NOMO-1 treated with dmso at 0.1 percent for 144 hours (cell line): ENCODE data around the gene POU6F1.

ENCODE experiments used
- DNase-seq: peaks from one replicate; lab custom pipeline; 2025; ENCODE audit not compliant: unreplicated experiment; lab: John Stamatoyannopoulos, UW

Gene POU6F1

GRCh38 chr12:51163795-51164194, 54.1 kb downstream of the POU6F1 start:
- DNase-seq: no peak

- DNase-seq: no peak
Observed at GRCh38 chr12:51162217-51162616, 55.6 kb downstream of the POU6F1 start.

- no peak for DNase-seq
Observed at GRCh38 chr12:51160814-51161459, 56.9 kb downstream of the POU6F1 start.

DNA sequence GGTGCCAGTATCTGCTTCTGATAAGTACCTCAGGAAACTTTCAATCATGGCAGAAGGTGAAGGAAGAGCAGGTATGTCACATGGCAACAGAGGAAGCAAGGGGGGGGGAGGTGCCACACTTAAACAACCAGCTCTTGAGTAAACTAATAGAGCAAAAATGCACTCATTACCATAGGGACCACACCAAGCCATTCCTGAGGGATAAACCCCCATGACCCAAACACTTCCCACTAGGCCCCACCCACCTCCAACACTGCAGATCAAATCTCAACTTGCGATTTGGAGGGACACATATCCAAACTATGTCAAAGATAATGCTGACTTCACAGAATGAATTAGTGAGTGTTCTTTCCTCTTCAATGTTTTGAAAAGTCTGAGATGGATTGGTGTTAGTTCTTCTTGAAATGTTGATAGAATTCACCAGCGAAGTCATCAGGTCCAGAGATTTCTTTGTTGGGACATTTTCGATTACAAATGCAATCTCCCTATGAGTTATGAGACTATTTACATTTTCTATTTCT, 61.6 kb downstream of the POU6F1 start:
- DNase-seq: no peak

DNA sequence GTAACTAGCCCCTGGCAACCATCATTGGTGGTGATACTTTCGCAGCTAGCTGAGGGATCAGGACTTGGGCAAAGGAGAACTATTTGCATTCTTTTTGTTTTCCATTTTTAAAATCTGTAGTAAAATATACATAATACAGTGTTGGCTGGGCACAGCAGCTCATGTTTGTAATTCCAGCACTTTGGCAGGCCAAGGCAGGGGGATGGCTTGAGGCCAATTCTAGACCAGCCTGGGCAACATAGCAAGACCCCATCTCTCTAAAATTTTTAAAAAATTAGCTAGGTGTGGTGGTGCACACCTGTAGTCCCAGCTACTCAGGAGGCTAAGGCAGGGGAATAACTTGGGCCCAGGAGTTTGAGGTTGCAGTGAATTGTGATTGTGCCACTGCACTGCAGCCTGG, 64.9 kb downstream of the POU6F1 start:
- no peak for DNase-seq

GRCh38 chr12:51150777-51151176, 67.1 kb downstream of the POU6F1 start:
- DNase-seq: no peak

- no peak for DNase-seq
Observed at GRCh38 chr12:51147309-51147708, 70.6 kb downstream of the POU6F1 start.

GRCh38 chr12:51139292-51139844, 78.5 kb downstream of the POU6F1 start:
- no peak for DNase-seq
